Lower lobe of right lung (tissue), 2 donors: Measurements from ENCODE around the gene EEPD1. TPM values are rescaled to one million over a fixed set of nuclear protein-coding genes. Genes with fewer than 3 reads are reported as not detected.

Experiments
- ATAC-seq, 2 donors: fragments of 200-7000 bp; cut with Tn5 transposase; one replicate each; pipeline ENCODE4 v1.9.1; 2020 to 2022; ENCODE audit warnings: mild to moderate bottlenecking in 2 of 2, moderate library complexity in 2 of 2
- DNase-seq: peaks from one replicate; pipeline ENCODE4 v3.0.0-alpha.2; 2020
- H3K27ac ChIP-seq: fragments of 200-600 bp; one replicate; pipeline ENCODE4 v1.8.0; 2022
- H3K27me3 ChIP-seq: fragments of 200-600 bp; one replicate; pipeline ENCODE4 v1.8.0; 2022; ENCODE audit warnings: low read depth
- H3K36me3 ChIP-seq: fragments of 200-600 bp; one replicate; pipeline ENCODE4 v1.8.0; 2022; ENCODE audit warnings: mild to moderate bottlenecking
- H3K4me1 ChIP-seq: fragments of 200-600 bp; one replicate; pipeline ENCODE4 v1.8.0; 2022
- H3K4me3 ChIP-seq: fragments of 200-600 bp; one replicate; pipeline ENCODE4 v1.8.0; 2022; ENCODE audit warnings: mild to moderate bottlenecking
- H3K9me3 ChIP-seq: fragments of 200-600 bp; one replicate; pipeline ENCODE4 v1.8.0; 2022
- CTCF ChIP-seq: fragments of 200-600 bp; IDR thresholded peaks from one replicate; pipeline ENCODE4 v1.8.0; 2022; ENCODE audit warnings: antibody characterized with exemption, mild to moderate bottlenecking
- intact Hi-C: fragments of 100-400 bp; cut with DNase I; formaldehyde crosslinking; loops from one replicate; pipeline ENCODE4 v1.11.0; 2022
- total RNA-seq: library from RNA; stranded (reverse); fragmentation: NEBNext Ultra II Directional; extraction: Animal tissue kit (Norgen Biotek cat#: 25700); gene quantifications from one replicate; pipeline ENCODE4 v1.2.1, GENCODE V29; 2021
- donor health status: DM: no; HTN: yes; CAD: no; lungs with severe emphysema.

The EEPD1 gene
- total RNA-seq, 1 donor from 2014 or later = 7.9 TPM

- Histone ChIP-seq H3K27me3 (no peaks in the 10 kb centered on the region), H3K36me3 (no peaks in the 10 kb centered on the region), H3K4me3 (peak overlapping the region; percentile 38), H3K9me3 (no peaks in the 10 kb centered on the region), H3K27ac (peak overlapping the region; percentile 3), H3K4me1 (peaks cover 55% of the 10 kb centered on the region)
- DNase-seq (no peak), ATAC-seq (no peak)
- TF ChIP-seq CTCF = no peak
- intact Hi-C loops = no loop called here
These were observed 2.8 kb downstream of the EEPD1 start for GRCh38 chr7:36155811-36156361.

- no peak for TF ChIP-seq CTCF
- Histone ChIP-seq H3K9me3 (no peaks in the 10 kb centered on the region), H3K4me3 (no peak overlapping the region), H3K27ac (no peak overlapping the region), H3K4me1 (peaks cover 55% of the 10 kb centered on the region), H3K27me3 (no peaks in the 10 kb centered on the region), H3K36me3 (no peaks in the 10 kb centered on the region)
- intact Hi-C loops = no loop called here
- DNase-seq = no peak
- no peak for ATAC-seq
These were observed 4.7 kb downstream of the EEPD1 start for GRCh38 chr7:36157527-36158320.

GRCh38 chr7:36158321-36158605 is 5.2 kb downstream of the EEPD1 start:
- H3K4me3 ChIP-seq = no peak overlapping the region
- H3K36me3 ChIP-seq = no peaks in the 10 kb centered on the region
- H3K4me1 ChIP-seq = peaks cover 55% of the 10 kb centered on the region
- no peaks in the 10 kb centered on the region for H3K9me3 ChIP-seq
- no peaks in the 10 kb centered on the region for H3K27me3 ChIP-seq
- DNase-seq = no peak
- no peak for ATAC-seq
- intact Hi-C loops = no loop called here
- no peak for TF ChIP-seq CTCF
- no peak overlapping the region for H3K27ac ChIP-seq

GRCh38 chr7:36159618-36160017 is 6.6 kb downstream of the EEPD1 start:
- no peaks in the 10 kb centered on the region for H3K36me3 ChIP-seq
- peaks cover 43% of the 10 kb centered on the region for H3K4me1 ChIP-seq
- ATAC-seq (no peak), DNase-seq (no peak)
- H3K27me3 ChIP-seq = no peaks in the 10 kb centered on the region
- intact Hi-C loops = no loop called here
- TF ChIP-seq CTCF = no peak
- no peak overlapping the region for H3K4me3 ChIP-seq
- H3K9me3 ChIP-seq = no peaks in the 10 kb centered on the region
- H3K27ac ChIP-seq = no peak overlapping the region

- no peak for ATAC-seq
- Histone ChIP-seq H3K9me3 (no peaks in the 10 kb centered on the region), H3K36me3 (no peaks in the 10 kb centered on the region), H3K27me3 (no peaks in the 10 kb centered on the region), H3K4me3 (no peak overlapping the region), H3K4me1 (peaks cover 36% of the 10 kb centered on the region), H3K27ac (no peak overlapping the region)
- intact Hi-C loops = no loop called here
- no peak for TF ChIP-seq CTCF
- no peak for DNase-seq
These were observed 7.3 kb downstream of the EEPD1 start for GRCh38 chr7:36160313-36160712.
